ENCODE data around the gene ZYG11A. TPM values are rescaled to one million over a fixed set of nuclear protein-coding genes. Genes with fewer than 3 reads are reported as not detected.

ZYG11A gene
- total and polyA plus RNA-seq, 4 donors, result 0.38 to 1.8 (median 0.76) TPM

- no peak for TF ChIP-seq GABPA (IDR thresholded peaks at IDR 0.05 in 1 of 2, conservative IDR thresholded peaks at IDR 0.05 in 1 of 2)
- peak; percentile 31 for TF ChIP-seq YY1 (IDR thresholded peaks at IDR 0.05)
- TF ChIP-seq SP1 (IDR thresholded peaks at IDR 0.05), result peak; percentile 93
- peak; percentile 80 for TF ChIP-seq HNF4G (IDR thresholded peaks at IDR 0.05)
- peak; percentile 18 for TF ChIP-seq REST (IDR thresholded peaks at IDR 0.05)
- TF ChIP-seq NR2F2 (IDR thresholded peaks at IDR 0.05), result peak; percentile 60
- peak; percentile 67 to 68 for TF ChIP-seq JUND (IDR thresholded peaks at IDR 0.05)
- no peak for TF ChIP-seq TAF1 (conservative IDR thresholded peaks at IDR 0.05)
- peak; percentile 23 to 53 for TF ChIP-seq RAD21 (IDR thresholded peaks at IDR 0.05)
- no peak for TF ChIP-seq ATF3 (IDR thresholded peaks at IDR 0.05)
- TF ChIP-seq FOXA1 (IDR thresholded peaks at IDR 0.05), result peak; percentile 49
- peak; percentile 31 for TF ChIP-seq ZBTB33 (IDR thresholded peaks at IDR 0.05)
- no peak for TF ChIP-seq CTCF (IDR thresholded peaks at IDR 0.05; ENCODE audit: low read depth, low read length, missing input control)
- TF ChIP-seq HNF4A (conservative IDR thresholded peaks at IDR 0.05), result peak; percentile 84 to 91
- TF ChIP-seq RXRA (IDR thresholded peaks at IDR 0.05), result peak; percentile 84 to 92
- TF ChIP-seq MAX (IDR thresholded peaks at IDR 0.05), result peak; percentile 29
- TF ChIP-seq FOXA2 (IDR thresholded peaks at IDR 0.05), result peak; percentile 63
- peak overlapping the region; percentile 67 to 81 (median 68) for H3K4me3 ChIP-seq (ENCODE audit: low read depth in 1 of 3, low read length in 3 of 3)
- no peaks in the 10 kb centered on the region for H3K27me3 ChIP-seq (ENCODE audit: control insufficient read depth in 4 of 4, insufficient read depth in 4 of 4, low read length in 3 of 4)
- WGBS, result 60% methylated on average over 10 of the region's 10 CpGs
- no peaks in the 10 kb centered on the region for H3K9me3 ChIP-seq (ENCODE audit: control insufficient read depth in 4 of 4, low read length in 3 of 4)
- no peak for DNase-seq (ENCODE audit: low spot score)
- H3K27ac ChIP-seq (ENCODE audit: low read depth in 1 of 2, low read length in 2 of 2), result peak overlapping the region; percentile 93 to 94
- peaks cover 16 to 64% (median 45%) of the 10 kb centered on the region in 4 donors for H3K4me1 ChIP-seq (ENCODE audit: control insufficient read depth in 4 of 4, insufficient read depth in 4 of 4, low read length in 3 of 4)
- H3K9ac ChIP-seq (ENCODE audit: low read depth in 1 of 2, low read length in 2 of 2), result peak overlapping the region; percentile 17 to 57
- H3K36me3 ChIP-seq (ENCODE audit: control insufficient read depth in 4 of 4, insufficient read depth in 3 of 4, low read depth in 1 of 4, low read length in 3 of 4), result no peaks in the 10 kb centered on the region
Measured at GRCh38 chr1:52919723-52920483, 77.3 kb downstream of the ZYG11A start.

All from liver (tissue), 9 donors.